Erythroblast (primary cell): ENCODE results near the gene PRSS8.
"Not testable (repeated sequence)": the region's sequence is repeated elsewhere in the genome, so short reads cannot be mapped to it uniquely, and the experiment has no call there.

Source experiments
- DNase-seq, 2 experiments: peaks; one replicate each; lab custom pipeline; 2025; lab: John Stamatoyannopoulos, UW
- GATA1 ChIP-seq: IDR thresholded peaks from 2 replicates; pipeline ENCODE4 v1.6.1; 2011; ENCODE audit warnings: low read depth, mild to moderate bottlenecking, control low read depth, low read length, moderate library complexity
- POLR2A ChIP-seq: IDR thresholded peaks from 2 replicates; pipeline ENCODE4 v1.6.1; 2011; ENCODE audit warnings: mild to moderate bottlenecking, low read length

Gene PRSS8

DNA sequence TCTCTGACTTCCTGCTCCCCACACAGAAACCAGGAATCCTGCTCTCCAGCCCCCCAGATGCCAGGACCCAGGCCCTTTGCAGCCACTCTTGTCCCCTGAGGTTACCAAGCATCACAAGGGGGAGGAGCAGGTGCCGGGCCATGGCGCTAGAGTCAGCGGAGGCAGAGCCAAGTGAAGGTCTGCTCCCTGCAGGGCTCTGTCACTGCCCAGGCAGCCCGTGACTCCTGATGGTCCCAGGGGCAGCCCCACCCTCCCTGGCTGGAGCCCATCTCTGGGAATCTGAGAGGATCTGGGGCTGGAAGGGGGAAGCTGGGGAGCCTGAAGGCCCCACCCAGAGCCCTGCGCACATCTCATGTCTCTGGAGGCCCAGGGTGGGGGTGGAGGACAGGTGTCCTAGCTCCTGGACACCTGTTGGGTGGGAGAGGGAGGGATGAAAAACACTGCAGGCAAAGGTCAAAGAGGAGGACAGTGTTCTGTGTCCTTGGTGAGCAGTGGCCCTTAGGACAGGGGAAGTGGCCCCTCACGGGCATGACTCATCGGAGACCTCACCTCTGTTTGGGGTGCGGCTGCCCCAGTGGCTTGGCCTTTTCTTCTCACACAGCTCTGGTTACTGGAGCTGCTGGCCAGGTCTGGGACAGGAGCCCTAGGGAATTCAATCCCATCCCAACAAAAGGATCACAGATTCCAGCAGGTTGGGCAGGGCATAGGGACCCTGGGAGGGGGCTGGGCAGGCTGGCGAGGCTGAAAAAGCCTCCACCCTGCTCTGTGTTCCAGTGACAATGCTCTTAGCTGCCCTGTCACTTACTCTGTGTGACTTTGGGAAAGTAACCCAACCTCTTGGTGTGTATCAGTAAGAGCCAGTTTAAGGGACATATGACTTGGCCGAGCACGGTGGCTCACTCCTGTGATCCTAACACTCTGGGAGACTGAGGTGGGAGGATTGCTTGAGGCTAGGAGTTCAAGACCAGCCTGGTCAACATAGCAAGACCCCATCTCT, 14.7 kb upstream of the PRSS8 start, which contains the start of gene PRSS36:
PRSS36 (minus strand) TSS at position 173 of the 997 bp plus-strand sequence; CDS start at position 142, 31 bp downstream.
- no peak for DNase-seq
- TF ChIP-seq POLR2A (no peak), GATA1 (no peak)

GRCh38 chr16:31149332-31149731, 13.8 kb upstream of the PRSS8 start:
- no peak for DNase-seq
- TF ChIP-seq GATA1 (no peak), POLR2A (no peak)

- no peak for DNase-seq
- TF ChIP-seq POLR2A (no peak), GATA1 (no peak)
These were observed 13.4 kb upstream of the PRSS8 start for GRCh38 chr16:31148896-31149295.

- TF ChIP-seq GATA1: no peak
- TF ChIP-seq POLR2A: no peak
- DNase-seq: no peak
These were observed 12.8 kb upstream of the PRSS8 start for GRCh38 chr16:31148281-31148728.

DNA sequence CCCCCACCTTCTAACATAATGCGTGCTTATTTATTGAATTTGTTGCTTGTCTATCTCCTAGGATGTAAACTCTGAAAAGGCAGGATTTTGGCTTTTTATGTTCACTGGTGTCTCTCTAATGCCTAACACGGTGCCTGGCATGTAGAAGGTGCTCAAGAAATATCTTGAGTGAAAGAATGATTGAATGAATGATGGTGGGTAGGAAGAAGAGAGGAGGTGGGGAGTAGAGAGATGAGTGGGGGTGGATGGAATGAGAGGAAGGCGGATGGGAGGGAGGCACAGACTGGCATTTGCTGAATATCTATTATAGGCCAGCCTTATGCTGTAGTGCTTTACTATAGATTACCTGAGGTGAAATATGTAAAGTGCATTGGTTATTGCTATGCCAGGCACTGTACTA, 12.0 kb upstream of the PRSS8 start:
- no peak for DNase-seq
- no peak for TF ChIP-seq GATA1

DNA sequence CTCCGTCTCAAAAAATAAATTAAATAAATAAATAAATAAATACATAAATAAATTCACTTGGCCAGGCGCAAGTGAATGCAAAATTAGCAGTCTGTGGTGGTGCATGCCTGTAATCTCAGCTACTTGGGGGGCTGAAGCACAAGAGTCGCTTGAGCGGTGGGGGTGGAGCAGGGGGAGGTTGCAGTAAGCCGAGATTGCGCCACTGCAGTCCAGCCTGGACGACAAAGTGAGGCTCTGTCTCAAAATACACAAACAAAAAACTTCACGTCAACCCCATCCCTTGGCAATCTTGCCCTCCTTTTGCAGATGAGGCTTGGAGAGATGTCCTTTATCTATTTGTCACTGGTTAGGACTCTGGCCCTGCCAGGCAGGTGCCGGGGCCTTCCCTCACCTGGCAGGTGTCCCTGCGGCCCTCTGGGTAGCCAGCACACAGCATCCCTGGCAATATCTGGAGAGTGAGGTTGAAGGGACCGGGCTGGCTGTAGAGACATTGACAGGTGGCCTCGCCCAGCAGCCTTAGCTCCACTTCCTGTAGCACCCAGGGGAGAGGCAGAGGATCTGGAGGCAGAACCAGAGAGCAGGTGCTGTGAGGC, 10.0 kb upstream of the PRSS8 start:
- DNase-seq: no peak
- TF ChIP-seq POLR2A: no peak
- TF ChIP-seq GATA1: no peak

DNA sequence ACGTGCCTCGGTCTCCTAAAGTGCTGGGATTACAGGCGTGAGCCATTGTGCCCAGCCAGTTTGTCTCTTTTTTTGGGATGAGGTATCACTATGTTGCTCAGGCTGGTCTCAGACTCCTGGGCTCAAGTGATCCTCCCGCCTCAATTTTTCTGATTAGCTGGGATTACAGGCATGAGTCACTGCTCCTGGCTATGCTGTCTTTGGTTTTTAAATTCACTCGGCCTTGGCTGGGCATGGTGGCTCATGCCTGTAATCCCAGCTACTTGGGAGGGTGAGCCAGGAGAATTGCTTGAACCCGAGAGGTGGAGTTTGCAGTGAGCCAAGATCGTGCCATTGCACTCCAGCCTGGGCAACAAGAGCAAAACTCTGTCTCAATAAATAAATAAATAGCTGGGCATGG, 8.9 kb upstream of the PRSS8 start:
- not testable (repeated sequence) for DNase-seq

DNA sequence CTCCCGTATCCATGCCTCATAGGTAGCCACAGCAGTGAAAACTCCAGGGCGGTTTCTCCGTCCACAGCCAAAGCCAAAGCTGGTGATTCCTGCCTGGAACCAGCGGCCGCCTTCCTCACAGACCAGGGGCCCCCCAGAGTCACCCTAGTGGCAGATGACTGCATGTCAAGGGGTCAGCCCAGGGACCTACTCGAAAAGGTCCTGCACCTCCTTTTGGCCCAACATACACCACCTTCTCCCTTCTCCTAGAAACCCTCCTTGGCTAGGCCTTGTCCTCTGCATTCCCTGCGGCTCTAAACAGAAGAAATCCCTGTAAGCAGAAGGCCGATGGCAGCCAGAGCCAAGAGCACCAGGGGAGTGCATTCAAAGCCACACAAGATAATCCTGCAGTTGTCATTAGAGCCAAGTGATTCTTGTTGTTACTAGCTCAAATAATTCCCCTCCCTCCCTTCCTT, 8.2 kb upstream of the PRSS8 start:
- no peak for TF ChIP-seq POLR2A
- no peak for TF ChIP-seq GATA1
- DNase-seq: no peak

- TF ChIP-seq GATA1 (no peak), POLR2A (no peak)
- DNase-seq: no peak
These were observed 7.6 kb upstream of the PRSS8 start for GRCh38 chr16:31143011-31143693.

DNA sequence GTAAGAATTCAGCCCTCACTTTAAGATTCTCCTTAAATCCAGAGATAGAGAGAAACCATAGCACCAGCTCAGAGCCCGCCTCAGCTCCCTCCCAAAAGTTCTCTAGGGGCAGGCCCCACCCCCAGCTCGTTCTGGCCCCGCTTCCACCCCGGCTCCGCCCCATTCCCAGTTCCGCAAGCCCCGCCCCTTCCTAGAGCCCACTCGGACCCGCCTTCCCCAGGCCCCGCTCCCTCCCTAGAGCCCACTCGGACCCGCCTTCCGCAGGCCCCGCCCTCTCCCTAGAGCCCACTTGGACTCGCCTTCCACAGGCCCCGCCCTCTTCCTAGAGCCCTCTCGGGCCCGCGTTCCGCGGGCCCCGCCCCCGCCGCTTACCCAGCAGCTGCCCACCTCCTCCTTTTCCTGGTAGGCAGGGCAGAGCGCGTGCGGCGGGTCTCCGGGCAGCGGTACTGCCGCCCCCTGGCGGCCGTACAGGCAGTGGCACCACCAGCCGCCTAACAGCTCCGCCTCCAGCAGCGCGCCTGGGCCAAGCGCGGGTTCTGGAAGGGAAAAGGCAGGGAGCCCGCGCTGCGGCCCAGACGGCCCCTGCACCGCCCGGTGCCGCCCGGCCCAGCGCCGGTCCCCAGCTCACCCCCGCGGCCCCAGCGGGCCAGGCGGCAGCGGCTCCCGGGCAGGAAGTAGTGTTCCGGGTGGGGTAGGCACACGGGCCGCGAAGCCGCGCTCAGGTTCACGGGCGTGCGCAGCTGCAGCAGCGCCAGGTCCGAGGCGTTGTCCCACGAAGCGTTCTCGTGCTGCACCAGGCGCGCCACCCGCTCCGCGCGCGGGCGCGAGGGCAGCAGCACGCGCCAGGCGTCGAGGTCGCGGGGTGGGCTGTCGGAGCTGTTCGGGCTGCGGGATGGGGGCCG, 6.8 kb upstream of the PRSS8 start:
- no peak for TF ChIP-seq GATA1
- no peak for TF ChIP-seq POLR2A
- peak; percentile 100 for DNase-seq

GRCh38 chr16:31141489-31142108, 6.1 kb upstream of the PRSS8 start:
- TF ChIP-seq POLR2A: no peak
- no peak for TF ChIP-seq GATA1
- no peak for DNase-seq

- DNase-seq: not testable (repeated sequence)
These were observed 5.5 kb upstream of the PRSS8 start for GRCh38 chr16:31141071-31141469.
